Ovary (tissue), 3 donors: ENCODE measurements around the gene MAMDC4.

Experiments
- POLR2A ChIP-seq: fragments of 450-650 bp; IDR thresholded peaks from one replicate; pipeline ENCODE4 v1.6.1; 2017; ENCODE audit warnings: antibody characterized with exemption, mild to moderate bottlenecking, moderate library complexity
- TF ChIP-seq, protein P1 (sequence below), 3 donors: fragments of 450-650 bp in 2 of 3; fragments of 200-600 bp in 1 of 3; IDR thresholded peaks; one replicate each; pipeline versions ENCODE4 v1.5.1 to v1.8.0; 2016 to 2022; ENCODE audit warnings: antibody characterized with exemption in 3 of 3, mild to moderate bottlenecking in 1 of 3
- donor health status: DM: no; HTN: no; CAD: no.

GRCh38 chr9:136900556-136900955, 48.4 kb downstream of the MAMDC4 start:
- TF ChIP-seq POLR2A: no peak
- TF ChIP-seq, protein P1, sequence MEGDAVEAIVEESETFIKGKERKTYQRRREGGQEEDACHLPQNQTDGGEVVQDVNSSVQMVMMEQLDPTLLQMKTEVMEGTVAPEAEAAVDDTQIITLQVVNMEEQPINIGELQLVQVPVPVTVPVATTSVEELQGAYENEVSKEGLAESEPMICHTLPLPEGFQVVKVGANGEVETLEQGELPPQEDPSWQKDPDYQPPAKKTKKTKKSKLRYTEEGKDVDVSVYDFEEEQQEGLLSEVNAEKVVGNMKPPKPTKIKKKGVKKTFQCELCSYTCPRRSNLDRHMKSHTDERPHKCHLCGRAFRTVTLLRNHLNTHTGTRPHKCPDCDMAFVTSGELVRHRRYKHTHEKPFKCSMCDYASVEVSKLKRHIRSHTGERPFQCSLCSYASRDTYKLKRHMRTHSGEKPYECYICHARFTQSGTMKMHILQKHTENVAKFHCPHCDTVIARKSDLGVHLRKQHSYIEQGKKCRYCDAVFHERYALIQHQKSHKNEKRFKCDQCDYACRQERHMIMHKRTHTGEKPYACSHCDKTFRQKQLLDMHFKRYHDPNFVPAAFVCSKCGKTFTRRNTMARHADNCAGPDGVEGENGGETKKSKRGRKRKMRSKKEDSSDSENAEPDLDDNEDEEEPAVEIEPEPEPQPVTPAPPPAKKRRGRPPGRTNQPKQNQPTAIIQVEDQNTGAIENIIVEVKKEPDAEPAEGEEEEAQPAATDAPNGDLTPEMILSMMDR (IDR thresholded peaks at IDR 0.05): no peak
